Right lobe of liver (tissue), 6 donors: ENCODE results near the gene WBP2. TPM values are rescaled to one million over a fixed set of nuclear protein-coding genes. Genes with fewer than 3 reads are reported as not detected.

Experiments
- ATAC-seq, 4 donors: fragments of 200-7000 bp; cut with Tn5 transposase; one replicate each; pipeline ENCODE4 v1.9.1; 2020; ENCODE audit warnings: mild to moderate bottlenecking in 4 of 4, moderate library complexity in 4 of 4
- DNase-seq, 3 donors: peaks; one replicate each; pipeline ENCODE4 v3.0.0-alpha.2; 2020
- H3K27ac ChIP-seq, 3 donors: fragments of 200-600 bp; one replicate each; pipeline ENCODE4 v1.8.0; 2022
- H3K27me3 ChIP-seq, 2 donors: fragments of 200-600 bp; one replicate each; pipeline ENCODE4 v1.8.0; 2022
- H3K36me3 ChIP-seq, 4 donors: fragments of 200-600 bp; sonication (generic) in 1 of 4; one replicate each; pipeline versions ENCODE4 v1.5.1 to v1.8.0; 2017 to 2022; ENCODE audit warnings: control low read depth in 1 of 4
- H3K4me1 ChIP-seq, 4 donors: fragments of 200-600 bp; sonication (generic) in 1 of 4; one replicate each; pipeline versions ENCODE4 v1.5.1 to v1.8.0; 2017 to 2022; ENCODE audit warnings: control low read depth in 1 of 4
- H3K4me3 ChIP-seq, 3 donors: fragments of 200-600 bp; one replicate each; pipeline ENCODE4 v1.8.0; 2022
- H3K9me3 ChIP-seq, 4 donors: fragments of 200-600 bp; sonication (generic) in 1 of 4; one replicate each; pipeline versions ENCODE4 v1.5.1 to v1.8.0; 2017 to 2022; ENCODE audit warnings: control low read depth in 1 of 4
- CTCF ChIP-seq, 4 donors: fragments of 200-600 bp in 3 of 4; fragments of 450-650 bp in 1 of 4; IDR thresholded peaks; one replicate each; pipeline versions ENCODE4 v1.5.1 to v1.8.0; 2016 to 2022; ENCODE audit warnings: antibody characterized with exemption in 4 of 4, mild to moderate bottlenecking in 2 of 4
- POLR2A ChIP-seq: fragments of 450-650 bp; IDR thresholded peaks from one replicate; pipeline ENCODE4 v1.6.1; 2017; ENCODE audit warnings: antibody characterized with exemption, mild to moderate bottlenecking
- WGBS: methylation state at CpG from one replicate; pipeline ENCODE4 v1.1.6; 2018; ENCODE audit warnings: low coverage, low lambda C conversion rate; ENCODE audit not compliant: insufficient coverage; ENCODE audit errors: missing lambda C conversion rate; 5-methylcytosine and 5-hydroxymethylcytosine counted together
- intact Hi-C, 2 donors: fragments of 100-400 bp; cut with DNase I; formaldehyde crosslinking; loops; one replicate each; pipeline versions ENCODE4 v1.11.2 to v1.14.1; 2022
- total RNA-seq, 6 experiments: library from RNA; depleted of rRNA in 2 of 6; stranded (reverse); fragments of >200 nt in 2 of 6; fragmentation: NEBNext Ultra II Directional in 3 of 6; extraction: Animal tissue kit (Norgen Biotek cat#: 25700) in 3 of 6; gene quantifications; one replicate each; pipeline versions ENCODE4 v1.1.0 to v1.2.4, GENCODE V29; 2016 to 2023
- donor health status: DM: no; HTN: yes; CAD: no.
- donor health status: DM: no; HTN: no; CAD: no.
- donor health status: DM: no; HTN: no; CAD: no.
- donor health status: DM: no; HTN: yes; CAD: no.
- donor health status: DM: no; HTN: yes; CAD: no.

WBP2 gene
- total RNA-seq, 6 experiments from 2014 or later = 57.5 to 99.2 (median 68.7) TPM

GRCh38 chr17:75822800-75823166, 32.4 kb downstream of the WBP2 start:
- intact Hi-C loops = loop anchor here in 1 of 2 donors (10.0 kb wide), 1 partner anchor 68 kb away; no protein-coding TSS in a partner anchor
- TF ChIP-seq POLR2A (no peak), CTCF (IDR thresholded peaks at IDR 0.05) (no peak)
- peaks cover 0 to 17% (median 0%) of the 10 kb centered on the region in 4 donors for H3K4me1 ChIP-seq
- WGBS = 40% methylated on average over 1 of the region's 3 CpGs
- H3K27me3 ChIP-seq = no peaks in the 10 kb centered on the region
- peaks cover 0 to 42% (median 14%) of the 10 kb centered on the region in 4 donors for H3K36me3 ChIP-seq
- DNase-seq (peak in 1 of 3 donors; percentile 46), ATAC-seq (peak in 1 of 4 donors; percentile 20)
- H3K4me3 ChIP-seq = no peak overlapping the region
- no peaks in the 10 kb centered on the region for H3K9me3 ChIP-seq
- no peak overlapping the region for H3K27ac ChIP-seq

DNA sequence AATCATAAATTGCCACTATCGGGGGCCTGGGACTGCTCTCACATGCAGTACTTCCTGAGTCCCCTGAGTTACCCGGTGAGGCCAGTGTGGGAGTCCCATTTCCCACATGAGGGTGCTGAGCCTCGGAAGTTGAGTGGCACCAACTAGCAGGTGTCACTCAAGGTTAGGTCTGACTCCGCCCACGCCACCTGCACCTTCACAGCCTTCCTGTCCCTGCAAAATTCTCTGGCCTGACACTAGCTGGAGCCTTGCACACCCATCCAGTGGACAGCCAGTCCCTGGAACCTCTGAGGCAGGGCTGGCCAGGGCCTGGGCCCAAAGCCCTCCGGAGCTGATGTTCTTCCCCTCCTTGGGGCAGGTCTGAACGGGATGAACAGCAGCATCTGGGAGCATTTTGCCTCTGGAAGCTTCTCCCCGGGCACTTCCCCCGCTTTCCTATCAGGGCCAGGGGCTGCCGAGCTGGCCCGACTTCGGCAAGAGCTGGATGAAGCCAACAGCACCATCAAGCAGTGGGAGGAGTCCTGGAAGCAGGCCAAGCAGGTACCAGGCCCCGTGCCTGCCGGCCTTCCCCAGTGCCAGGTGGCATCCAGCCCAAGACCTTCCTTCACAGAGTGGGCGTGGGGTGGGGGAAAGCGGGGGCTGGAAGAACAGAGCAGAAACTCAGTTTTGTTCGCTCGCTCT, 32.9 kb downstream of the WBP2 start:
- Histone ChIP-seq H3K4me1 (peaks cover 0 to 12% (median 0%) of the 10 kb centered on the region in 4 donors), H3K9me3 (no peaks in the 10 kb centered on the region), H3K36me3 (peaks cover 0 to 42% (median 14%) of the 10 kb centered on the region in 4 donors), H3K27me3 (no peaks in the 10 kb centered on the region), H3K4me3 (no peak overlapping the region), H3K27ac (no peak overlapping the region)
- DNase-seq = peak in 1 of 3 donors; percentile 81
- ATAC-seq = peak; percentile 27 to 64 (median 34)
- TF ChIP-seq CTCF (IDR thresholded peaks at IDR 0.05) = no peak
- TF ChIP-seq POLR2A = no peak
- intact Hi-C loops = loop anchor here in 1 of 2 donors (10.0 kb wide), 1 partner anchor 67 kb away; no protein-coding TSS in a partner anchor
- WGBS = 40% methylated on average over 1 of the region's 18 CpGs

DNA sequence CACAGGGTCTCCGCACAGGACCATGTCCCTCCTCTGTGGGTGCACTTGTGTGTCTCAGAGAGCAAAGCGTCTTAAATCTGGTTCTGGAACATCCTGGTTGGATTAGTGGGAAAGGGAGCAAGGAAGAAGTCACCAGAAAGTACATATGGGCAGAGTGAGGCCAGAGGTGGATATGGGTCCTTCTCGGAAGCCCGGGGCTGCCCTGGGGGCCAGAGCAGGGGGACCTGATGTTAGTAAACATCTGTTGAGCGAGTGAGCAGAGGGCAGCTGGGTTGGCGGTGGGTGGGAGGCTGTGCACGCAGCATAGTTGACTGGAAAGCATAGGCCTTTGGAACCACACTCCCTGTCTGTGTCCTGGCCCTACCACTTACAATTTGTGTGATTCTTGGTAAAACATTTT, 33.6 kb downstream of the WBP2 start:
- TF ChIP-seq POLR2A = no peak
- TF ChIP-seq CTCF (IDR thresholded peaks at IDR 0.05) = no peak
- 93% methylated on average over 6 of the region's 7 CpGs for WGBS
- Histone ChIP-seq H3K4me3 (no peak overlapping the region), H3K27me3 (no peaks in the 10 kb centered on the region), H3K9me3 (no peaks in the 10 kb centered on the region), H3K27ac (no peak overlapping the region), H3K4me1 (peaks cover 0 to 10% (median 0%) of the 10 kb centered on the region in 4 donors), H3K36me3 (peaks cover 0 to 44% (median 15%) of the 10 kb centered on the region in 4 donors)
- intact Hi-C loops = loop anchor here in 1 of 2 donors (10.0 kb wide), 1 partner anchor 67 kb away; no protein-coding TSS in a partner anchor
- DNase-seq (peak in 1 of 3 donors; percentile 44), ATAC-seq (no peak)

DNA sequence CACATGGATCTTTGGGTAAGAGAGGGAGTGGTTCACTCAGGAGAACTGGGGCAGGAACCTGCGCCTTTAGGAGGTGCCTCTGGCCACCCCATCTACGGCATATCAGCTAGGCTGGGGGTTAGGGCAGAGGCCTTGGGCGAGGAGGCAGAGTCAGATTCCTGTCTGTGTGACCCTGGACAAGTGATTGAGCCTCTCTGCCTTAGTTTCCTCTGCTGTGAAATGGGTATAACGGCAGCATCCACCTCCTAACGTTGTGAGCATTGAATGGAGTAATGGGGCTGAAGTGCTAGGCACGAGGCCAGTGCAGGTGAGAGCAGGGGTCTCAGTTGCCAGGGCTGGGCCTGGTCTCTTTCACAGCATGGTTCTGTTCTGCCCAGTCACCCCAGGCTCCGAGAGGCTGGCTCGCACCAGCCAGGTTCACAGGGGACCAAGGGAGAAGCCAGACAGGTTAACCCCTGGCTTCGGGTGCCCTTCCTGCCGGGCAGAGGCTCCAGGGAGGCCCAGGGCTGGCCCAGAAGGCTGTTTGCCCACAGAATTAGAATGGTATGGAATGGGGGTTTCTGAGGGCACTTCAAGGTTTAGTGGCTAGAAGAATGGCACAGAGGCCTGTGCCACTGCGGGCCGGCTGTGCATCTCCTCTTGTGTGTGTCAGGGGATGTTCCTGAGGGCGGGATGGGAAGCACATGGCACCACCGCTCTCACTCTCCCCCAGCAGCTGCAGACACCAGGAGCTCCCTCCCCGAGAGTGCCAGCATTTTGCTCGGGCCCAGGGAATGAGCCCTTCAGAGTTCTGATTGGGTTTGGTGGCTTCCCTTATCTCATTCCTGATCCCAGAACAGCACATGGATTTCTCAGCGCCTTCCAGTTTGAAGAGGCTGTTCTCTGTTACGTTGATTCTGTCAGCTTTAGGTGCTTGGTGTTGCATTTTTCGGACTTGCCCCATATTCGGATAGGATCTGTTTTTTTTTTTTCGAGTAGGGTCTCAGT, 34.7 kb downstream of the WBP2 start:
- peaks cover 0 to 44% (median 15%) of the 10 kb centered on the region in 4 donors for H3K36me3 ChIP-seq
- H3K27me3 ChIP-seq = no peaks in the 10 kb centered on the region
- WGBS = 70% methylated on average over 2 of the region's 21 CpGs
- DNase-seq = no peak
- H3K9me3 ChIP-seq = no peaks in the 10 kb centered on the region
- ATAC-seq = no peak
- no peak overlapping the region for H3K4me3 ChIP-seq
- no peak for TF ChIP-seq CTCF (IDR thresholded peaks at IDR 0.05)
- no peak for TF ChIP-seq POLR2A
- intact Hi-C loops = loop anchor here in 1 of 2 donors (10.0 kb wide), 1 partner anchor 66 kb away; no protein-coding TSS in a partner anchor
- H3K27ac ChIP-seq = no peak overlapping the region
- peaks cover 0 to 10% (median 0%) of the 10 kb centered on the region in 4 donors for H3K4me1 ChIP-seq
